Breast epithelium (tissue), 3 donors: ENCODE results near the gene LARP6.

Source experiments
- CTCF ChIP-seq, 3 donors: fragments of 450-650 bp; IDR thresholded peaks; one replicate each; pipeline ENCODE4 v1.5.1; 2016 to 2017; ENCODE audit warnings: antibody characterized with exemption in 3 of 3, mild to moderate bottlenecking in 3 of 3, moderate library complexity in 3 of 3
- POLR2AphosphoS5 ChIP-seq, 3 donors: sonication (generic); formaldehyde crosslinking; IDR thresholded peaks; one replicate each; pipeline ENCODE4 v1.6.1; 2017; ENCODE audit warnings: antibody characterized with exemption in 3 of 3

- TF ChIP-seq CTCF (IDR thresholded peaks at IDR 0.05) = no peak
- TF ChIP-seq POLR2AphosphoS5 (IDR thresholded peaks at IDR 0.05) = peak in 1 of 3 donors; percentile 55
These were observed 54.1 kb downstream of the LARP6 start for GRCh38 chr15:70799667-70800450.
